Measurements from ENCODE around the gene BNIP2.
"Not testable (repeated sequence)": the region's sequence is repeated elsewhere in the genome, so short reads cannot be mapped to it uniquely, and the experiment has no call there.

The BNIP2 gene, protein sequence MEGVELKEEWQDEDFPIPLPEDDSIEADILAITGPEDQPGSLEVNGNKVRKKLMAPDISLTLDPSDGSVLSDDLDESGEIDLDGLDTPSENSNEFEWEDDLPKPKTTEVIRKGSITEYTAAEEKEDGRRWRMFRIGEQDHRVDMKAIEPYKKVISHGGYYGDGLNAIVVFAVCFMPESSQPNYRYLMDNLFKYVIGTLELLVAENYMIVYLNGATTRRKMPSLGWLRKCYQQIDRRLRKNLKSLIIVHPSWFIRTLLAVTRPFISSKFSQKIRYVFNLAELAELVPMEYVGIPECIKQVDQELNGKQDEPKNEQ

DNA sequence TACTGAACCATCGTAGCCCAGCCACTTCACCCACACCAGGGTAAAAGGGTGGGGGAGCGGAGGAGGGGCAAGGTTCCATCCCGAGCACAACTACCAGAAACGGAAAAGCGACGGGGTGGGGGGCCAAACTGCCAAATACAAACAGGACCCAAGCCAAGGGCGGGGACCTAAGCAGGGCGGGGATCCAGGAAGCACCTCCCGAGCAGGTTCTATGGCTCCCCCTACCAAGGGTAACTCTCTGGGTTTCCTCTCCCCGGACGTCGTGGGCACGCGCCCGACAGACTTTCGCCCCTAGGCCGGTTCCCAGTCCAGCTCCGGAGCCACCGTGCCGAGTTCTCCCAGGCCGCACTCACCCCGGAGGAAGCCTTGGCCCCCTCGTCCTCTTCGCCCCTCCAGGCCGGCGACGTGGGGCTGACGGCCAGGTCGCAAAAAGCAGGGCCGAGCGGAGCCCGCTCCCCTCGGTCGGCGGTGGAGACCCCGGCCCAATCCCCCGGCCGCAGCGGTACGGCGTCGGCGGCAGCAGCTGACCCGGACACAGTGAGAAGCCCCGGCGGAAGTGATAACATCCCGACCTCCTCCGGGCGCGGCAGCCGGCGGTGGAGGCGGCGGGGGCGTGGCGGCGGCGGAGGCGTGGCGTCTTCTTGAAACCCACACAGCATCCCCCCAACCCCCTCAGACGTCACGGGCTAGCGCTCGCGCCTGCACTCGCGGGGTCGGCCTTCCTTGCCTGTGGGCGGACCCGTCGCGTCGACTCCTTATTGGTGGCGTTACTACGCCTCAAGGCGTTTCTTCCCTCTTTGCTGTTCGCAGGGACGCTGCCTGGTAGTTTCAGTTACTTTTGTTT, at the start of gene BNIP2:
Gene BNIP2 (minus strand): TSS at position 539 of the 844 bp plus-strand sequence. CDS start 6,863 bp downstream, outside the sequence.
- peak; percentile 100 for DNase-seq

DNA sequence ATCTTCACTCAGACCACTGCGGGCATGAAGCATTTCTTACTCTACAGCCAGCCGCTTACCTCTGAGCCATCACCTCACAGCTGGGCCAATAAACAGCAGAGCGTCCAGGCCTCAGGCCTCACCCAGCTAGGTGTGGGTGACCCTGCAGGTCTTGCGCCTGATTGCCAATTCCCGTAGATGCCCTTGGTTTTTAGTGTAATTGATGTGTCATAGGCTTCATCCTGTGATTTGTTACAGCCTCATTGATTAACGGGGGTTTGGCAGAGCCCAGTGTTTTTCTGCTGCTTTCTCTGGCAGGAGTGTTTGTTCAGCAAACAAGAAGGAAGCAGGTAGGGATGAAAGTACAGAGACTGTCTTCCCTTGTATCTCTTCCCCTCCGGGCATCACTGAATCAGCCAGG, 49.6 kb upstream of the BNIP2 start:
- DNase-seq = no peak

DNA sequence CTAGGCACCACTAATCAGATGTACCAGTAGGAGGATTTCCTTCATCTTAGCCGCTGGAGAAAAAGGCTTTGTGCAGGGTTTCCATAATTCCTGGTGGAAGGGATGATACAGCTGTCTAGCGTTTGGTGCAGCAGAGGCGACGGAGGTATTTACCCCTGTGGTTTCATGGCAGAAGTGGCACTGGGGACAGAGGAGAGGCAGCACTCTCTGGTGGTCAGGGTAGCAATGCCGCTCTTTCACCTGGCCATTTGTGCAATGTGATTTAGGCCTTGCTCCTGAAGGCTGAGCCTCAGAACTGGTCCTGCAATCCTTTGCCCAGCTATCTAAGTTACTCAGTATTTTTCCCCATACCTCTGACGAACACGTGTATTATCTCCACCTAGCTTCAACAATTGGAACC, 47.1 kb upstream of the BNIP2 start:
- no peak for DNase-seq

DNA sequence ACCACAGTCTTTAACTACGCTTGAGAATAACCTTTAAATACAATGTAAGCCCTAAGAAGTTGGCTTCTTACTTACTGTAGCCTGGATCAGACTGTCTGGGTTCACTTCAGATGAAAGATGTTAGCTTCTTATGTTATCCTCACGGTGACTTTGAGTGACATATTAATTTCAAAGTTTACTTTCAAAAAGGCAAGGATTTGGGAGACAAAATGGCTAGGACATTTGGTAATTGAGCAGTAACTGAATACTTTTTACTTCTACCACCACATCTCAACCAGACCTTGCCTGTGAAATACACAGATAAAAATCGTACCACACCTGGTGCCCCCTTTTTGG, 36.0 kb upstream of the BNIP2 start:
- DNase-seq = no peak

DNA sequence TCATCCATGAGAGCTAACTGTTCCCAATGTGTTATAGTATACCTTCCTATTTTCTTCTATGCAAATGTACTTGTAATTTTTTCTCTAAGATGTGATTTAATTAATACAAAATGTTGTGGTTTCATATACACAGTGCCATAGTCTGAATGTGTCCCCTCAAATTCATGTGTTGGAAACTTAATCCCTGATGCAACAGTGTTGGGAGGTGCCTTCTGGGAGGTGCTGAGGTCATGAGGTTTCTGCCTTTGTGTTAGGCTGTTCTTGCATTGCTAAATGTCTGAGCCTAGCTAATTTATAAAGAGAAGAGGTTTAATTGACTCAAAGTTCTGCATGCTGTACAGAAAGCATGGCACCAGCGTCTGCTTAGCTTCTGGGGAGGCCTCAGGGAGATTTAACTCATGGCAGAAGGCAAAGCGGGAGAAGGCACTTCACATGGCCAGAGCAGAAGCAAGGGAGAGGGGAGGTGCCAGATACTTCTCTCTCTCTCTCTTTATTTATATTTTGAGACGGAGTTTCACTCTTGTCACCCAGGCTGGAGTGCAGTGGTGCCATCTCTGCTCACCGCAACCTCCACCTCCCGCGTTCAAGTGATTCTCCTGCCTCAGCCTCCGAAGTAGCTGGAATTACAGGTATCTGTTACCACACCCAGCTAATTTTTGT, 34.7 kb upstream of the BNIP2 start:
- DNase-seq = no peak

DNA sequence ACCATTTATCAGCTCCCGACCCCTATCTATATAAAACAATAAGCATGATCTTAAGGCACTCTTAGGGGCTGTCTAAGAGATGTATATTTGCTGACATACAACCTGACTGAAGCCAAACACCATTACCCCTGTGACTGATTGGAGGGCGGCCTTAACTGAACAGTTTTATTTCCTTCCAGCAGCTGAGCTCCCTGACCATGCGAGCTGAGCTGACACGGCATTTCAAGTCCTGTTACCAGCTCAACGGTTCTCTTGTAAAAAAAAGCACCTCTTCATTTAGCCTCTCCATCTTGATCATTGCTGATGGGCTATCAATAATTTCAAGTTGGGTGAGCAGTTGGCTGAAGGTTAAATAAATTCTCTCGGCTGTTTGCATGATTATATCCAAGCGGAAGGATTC, 33.4 kb upstream of the BNIP2 start:
- no peak for DNase-seq

DNA sequence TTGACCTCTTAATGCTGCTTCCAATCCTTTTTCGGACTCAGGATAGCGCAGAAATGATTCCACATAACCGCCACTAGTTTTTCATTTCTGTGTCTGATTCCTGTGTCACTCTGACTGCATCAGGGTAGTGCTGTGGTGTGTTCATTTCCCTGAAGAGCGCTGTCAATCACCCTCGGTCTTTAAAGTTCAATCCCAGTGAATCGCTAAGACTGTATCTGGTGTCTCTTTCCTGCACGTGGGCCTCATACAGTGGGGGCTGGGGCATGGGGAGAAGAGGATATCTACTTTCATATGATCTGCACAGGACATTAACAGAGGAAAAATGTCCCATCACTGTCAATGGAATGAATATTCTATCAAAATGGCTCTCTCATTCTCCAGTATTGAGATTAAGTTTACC, 32.9 kb upstream of the BNIP2 start:
- no peak for DNase-seq

DNA sequence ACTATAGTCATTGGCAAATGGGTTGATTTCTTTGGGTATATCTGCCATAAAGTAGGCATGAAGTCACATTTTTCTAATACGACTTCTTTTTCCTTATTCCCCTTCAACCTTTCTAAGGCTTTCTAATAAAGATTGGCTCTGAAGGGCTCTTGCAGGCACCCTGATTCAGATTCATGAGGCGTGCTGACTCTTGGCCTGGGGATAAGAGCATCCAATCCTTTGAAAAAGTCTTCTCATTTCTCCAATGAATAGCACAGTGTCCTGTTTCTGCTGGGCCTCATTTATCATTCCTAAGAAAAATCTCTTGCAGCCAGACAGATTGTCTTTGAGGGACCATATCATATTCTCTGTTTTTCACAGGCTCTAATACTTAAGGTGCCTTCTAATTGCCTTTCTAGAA, 32.3 kb upstream of the BNIP2 start:
- no peak for DNase-seq

DNA sequence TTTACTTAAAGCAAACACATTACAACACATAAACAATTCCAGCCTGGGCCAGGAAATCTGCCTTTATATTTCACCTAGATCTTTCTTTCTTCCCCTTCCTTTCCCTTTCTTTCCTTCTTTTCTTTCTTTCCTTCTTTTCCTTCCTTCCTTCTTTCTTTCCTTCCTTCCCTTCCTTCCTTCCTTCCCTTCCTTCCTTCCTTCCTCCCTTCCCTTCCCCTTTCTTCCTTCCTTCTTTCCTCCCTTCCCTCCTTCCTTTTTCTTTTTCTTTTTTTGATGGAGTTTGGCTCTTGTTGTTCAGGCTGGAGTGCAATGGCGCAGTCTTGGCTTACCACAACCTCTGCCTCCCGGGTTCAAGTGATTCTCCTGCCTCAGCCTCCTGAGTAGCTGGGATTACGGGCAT, 24.1 kb upstream of the BNIP2 start:
- DNase-seq = no peak

DNA sequence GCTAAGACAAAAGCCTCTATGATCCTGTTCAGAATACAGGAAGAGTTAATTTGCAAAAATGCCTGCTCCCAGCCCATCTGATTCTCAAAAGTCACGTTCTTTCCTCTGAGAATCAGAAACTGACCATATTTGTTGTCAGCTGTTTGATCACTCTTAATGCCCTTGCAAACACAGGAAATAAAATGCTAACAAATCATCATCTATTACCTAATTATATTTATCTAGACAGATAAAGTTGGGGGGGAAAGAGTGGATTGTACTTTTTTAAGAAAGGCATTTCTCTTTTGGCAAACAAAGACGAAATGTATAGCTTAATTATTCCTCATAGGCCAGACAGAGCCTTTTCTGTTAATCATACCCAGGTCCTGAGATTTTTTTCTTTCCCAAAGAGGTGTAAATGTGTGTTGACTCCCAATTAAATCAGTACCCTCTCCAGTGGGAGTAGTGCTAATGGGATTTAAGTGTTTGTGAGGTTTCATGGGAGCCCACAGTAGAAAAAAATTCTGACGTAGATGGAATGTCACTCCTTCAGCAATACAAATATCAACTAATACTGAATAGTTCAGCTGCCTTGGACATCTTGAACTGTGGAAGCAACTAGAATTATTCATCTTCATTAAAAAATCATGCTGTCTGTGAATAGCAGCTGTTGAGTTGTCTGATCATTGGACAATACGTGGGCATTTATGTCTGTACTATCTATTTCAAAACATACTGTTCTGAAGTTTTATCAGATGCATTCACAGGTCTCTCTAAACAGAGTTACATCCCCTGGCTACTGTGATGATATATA, 22.5 kb upstream of the BNIP2 start:
- no peak for DNase-seq

DNA sequence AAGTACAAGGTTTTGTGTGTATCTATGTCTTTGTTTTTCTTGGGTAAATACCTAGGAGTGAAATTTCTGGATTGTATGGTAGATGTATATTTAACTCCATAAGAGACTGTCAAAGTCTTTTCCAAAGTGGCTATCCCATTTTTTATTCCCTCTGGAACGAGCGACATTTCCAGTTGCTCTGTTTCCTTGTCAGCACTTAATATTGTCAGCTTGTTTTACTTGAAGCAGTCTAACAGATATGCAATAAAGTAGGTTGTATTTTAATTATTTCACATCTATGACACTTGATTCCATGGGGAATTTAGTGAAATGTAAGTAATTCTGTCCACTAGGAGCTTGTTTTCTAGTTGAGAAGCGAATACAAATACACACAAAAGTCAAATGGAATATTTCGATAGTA, 18.5 kb upstream of the BNIP2 start:
- no peak for DNase-seq

DNA sequence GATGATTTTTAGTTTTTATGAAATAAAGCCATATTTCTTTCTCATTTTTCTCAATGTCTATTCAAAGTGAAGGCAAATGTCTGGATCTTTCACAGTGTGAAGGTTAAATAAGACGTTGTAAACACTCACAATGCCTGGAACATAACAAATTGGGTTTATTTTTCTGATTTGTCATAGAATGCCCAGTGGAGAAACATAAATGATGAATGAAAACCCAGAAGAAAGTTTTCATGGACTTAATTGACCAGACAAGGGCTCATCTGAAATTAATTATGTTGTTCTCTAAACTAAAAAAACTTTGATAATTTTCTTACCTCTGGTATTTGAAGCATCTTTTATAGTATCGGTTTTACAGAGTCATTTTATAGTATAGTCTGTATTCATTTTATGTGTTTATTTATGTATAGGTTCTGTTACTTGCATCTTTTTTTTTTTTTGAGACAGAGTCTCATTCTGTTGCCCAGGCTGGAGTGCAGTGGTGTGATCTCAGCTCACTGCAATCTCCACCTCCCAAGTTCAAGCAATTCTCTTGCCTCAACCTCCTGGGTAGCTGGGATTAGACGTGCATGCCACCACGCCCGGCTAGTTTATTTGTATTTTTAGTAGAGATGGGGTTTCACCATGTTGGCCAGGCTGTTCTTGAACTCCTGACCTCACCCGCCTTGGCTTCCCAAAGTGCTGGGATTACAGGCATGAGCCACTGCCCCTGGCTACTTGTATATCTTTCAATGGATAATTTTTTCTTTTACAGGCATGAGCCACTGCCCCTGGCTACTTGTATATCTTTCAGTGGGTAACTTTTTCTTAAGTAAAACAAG, 15.1 kb upstream of the BNIP2 start:
- peak; percentile 70 for DNase-seq

DNA sequence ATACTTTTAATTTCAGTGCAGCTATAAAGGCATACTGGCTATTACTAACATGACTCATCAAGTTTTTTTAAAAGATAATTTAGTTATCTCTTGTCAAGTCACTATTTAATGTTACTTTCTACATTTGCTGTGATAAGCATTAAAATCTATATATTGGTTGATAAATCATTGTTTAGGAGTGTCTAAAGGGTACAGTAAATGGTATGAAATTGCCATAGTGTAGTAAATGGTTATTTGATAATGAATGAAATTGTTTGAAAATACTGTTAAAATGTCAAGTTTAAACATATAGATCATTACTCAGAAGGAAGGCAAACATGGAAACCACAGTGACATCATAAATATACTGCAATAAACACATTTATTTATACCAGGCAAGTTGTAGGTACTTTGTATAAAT, 13.2 kb upstream of the BNIP2 start:
- DNase-seq = no peak

DNA sequence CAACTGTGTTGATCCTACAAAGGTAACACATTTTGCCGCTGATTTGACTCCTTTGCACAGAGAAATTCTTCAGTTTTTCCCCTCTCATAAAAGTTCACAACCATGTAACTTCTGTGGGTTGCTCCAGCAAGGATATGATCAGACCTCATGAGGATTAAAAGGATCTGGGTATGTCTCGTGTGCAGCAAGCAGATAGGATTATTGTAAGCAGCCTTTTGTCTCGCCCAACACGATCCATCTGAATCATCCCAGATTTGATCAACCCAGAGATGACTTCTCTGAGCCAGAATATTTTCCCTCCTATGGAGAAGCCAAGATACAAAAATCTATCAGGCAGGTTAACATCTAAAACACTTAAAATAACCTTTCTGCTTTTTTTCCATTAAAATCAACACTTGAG, 12.8 kb upstream of the BNIP2 start:
- peak; percentile 15 for DNase-seq

DNA sequence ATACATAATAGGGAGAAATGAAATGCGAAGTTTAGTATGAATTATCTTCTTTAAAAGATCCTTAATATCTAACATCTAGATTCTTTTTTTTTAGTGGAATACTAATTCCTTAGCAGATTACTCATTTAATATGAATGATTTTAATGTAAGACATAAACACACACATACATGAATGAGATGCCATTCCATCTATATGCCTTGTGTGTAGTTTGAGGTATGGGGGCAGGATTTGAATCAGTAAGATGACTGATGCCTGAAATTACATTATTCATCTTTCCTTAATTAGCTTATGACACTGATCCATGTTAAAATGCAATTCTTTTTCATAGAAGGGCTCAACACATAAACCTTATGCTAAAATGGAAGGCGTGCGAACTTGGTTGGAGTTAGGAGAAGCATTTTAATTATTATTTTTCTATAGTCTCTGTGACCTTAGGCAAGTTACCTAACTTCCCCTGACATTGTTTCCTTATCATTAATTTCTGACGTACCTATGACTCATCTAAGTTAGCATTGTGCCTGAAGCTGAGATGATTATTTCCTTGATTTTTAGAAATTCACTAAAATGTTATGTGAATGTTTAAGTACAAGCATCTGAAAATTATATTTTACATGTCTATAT, 10.8 kb upstream of the BNIP2 start:
- peak; percentile 56 for DNase-seq

DNA sequence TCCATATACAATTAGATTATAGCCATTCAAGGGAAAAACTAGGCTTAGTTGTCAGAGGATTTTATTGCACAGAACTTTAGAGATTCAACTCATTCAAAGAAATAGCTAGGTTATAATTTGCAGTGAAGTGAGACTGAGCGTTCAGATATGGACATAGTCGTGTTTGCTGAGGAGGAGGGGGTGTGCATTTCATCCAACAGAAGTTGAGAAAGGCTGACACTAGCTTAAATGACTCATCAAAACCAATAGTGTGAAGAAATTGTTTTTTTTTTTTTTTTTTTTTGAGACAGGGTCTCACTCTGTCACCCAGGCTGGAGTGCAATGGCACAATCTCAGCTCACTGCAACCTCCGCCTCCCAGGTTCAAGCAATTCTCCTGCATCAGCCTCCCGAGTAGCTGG, 8.9 kb upstream of the BNIP2 start:
- not testable (repeated sequence) for DNase-seq

DNA sequence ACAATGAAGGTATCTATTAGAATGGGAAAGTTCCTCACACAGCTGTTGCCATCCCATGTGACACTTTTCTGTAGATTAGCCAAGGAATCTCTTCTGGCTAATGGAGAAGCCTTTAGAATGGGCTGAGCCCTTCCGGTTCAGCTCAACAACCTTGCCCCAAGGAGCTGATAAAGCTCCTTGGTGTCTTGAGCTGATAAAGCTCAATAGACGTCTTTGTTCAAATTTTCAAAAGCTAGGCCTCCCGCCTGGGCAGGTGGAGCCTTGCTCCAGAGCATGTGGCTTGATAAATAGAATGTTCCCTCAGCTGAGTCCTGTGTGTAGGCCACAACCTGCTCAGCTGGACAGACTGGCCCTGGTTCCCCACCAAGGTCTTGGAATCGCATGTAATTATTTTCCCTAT, 7.2 kb upstream of the BNIP2 start:
- no peak for DNase-seq

DNA sequence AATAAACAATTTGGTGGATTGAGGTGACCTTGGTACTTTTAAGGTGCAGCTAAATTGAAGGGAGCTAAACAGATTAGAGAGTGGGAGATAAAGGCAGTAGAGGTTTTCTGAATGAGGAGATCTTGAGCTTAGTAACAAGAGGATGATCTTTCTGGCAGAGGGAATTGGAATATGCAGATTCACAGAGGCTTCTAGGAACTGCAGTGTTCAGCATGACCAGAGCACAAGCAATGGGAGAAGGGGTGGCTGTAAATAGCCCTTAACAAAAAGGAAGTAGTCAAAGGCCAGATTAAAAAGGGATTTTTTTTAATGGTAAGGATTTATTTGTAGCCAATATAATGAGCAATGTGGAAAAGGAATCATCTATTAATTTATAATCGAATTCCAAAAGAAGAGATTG, 5.7 kb upstream of the BNIP2 start:
- no peak for DNase-seq

DNA sequence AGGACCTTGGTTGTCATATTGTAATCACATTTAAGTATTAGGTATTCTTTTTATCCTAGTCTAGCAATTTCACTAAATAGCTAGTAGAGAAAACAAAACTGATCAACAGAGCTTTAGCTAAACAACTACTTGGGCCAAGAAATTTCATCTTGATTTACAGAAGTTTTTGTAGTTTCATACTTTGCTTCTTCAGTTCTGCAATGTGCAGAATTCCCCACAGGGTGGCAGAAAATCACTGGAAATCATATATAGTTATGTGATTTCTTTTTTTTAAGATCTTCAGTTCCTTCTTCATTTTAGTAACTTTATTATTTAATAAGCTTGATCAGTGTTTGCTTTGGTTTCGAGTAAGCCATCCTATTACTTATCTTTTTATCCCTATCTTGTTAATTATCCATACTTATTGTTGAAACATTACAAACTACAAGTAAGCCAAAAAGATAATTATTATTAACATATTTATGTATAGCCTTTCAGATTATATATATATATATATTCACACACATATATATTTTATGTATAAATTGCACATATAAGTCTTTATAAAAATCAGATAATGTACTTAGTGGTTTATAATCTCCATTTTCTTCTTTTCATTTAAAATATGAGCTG, 2.2 kb upstream of the BNIP2 start:
- DNase-seq = peak; percentile 42

DNA sequence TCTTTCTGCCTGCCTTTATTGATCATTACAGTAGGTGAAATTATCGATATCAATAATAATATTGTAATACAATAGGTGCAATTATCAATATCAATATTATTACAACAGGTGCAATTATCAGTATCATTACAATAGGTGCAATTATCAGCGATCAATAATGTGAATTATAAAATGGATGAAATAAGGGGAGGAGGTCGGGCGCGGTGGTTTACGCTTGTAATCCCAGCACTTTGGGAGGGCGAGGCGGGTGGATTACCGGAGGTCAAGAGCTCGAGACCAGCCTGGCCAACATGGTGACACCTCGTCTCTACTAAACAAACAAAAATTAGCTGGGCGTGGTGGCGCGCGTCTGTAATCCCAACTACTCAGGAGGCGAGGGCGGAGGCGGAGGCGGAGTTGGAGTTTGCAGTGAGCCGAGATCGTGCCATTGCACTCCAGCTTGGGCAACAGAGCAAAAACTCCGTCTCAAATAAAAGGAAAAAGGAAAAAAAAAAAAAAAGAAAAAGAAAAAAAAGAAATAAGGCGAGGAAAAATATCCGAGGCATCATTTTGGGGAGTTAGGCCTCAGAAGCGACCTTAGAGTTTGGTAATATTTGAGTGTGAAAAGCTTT, 611 bp upstream of the BNIP2 start:
- DNase-seq = peak; percentile 77

DNA sequence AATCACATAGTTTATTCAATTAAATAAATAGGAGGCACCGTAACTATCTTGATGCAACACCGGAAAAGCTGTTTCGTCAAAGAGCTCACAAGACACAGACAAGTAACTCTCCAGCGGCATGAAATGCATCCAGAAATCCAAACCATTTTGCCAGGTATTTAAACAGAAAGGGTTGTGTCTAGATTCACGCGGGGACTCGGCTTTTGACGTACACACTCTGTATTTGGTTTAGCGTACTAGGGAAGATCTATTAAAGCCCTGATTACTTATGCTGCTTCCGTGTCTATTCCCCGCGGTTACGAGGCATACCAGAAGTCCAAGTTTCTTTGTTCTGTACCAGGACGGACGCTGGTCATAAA, 718 bp downstream of the BNIP2 start:
- DNase-seq = peak; percentile 44
